GM13976 (cell line): ENCODE results near the gene UNC5C.

Experiments
- DNase-seq: peaks from one replicate; pipeline ENCODE4 v3.0.0; 2012; ENCODE audit warnings: low spot score
- CTCF ChIP-seq: IDR thresholded peaks from 2 replicates; pipeline ENCODE4 v1.5.1; 2012; ENCODE audit warnings: borderline replicate concordance, mild to moderate bottlenecking; ENCODE audit not compliant: insufficient read depth; ENCODE audit errors: extremely low read depth, missing control alignments, control extremely low read depth
- in situ Hi-C: fragments of 300-500 bp; cut with MboI; formaldehyde crosslinking; loops from one replicate; pipeline ENCODE4 v1.12.0; 2022; ENCODE audit warnings: low sequenced_read_pairs, mixed read lengths, inconsistent platforms; ENCODE audit not compliant: unreplicated experiment

The UNC5C gene

DNA sequence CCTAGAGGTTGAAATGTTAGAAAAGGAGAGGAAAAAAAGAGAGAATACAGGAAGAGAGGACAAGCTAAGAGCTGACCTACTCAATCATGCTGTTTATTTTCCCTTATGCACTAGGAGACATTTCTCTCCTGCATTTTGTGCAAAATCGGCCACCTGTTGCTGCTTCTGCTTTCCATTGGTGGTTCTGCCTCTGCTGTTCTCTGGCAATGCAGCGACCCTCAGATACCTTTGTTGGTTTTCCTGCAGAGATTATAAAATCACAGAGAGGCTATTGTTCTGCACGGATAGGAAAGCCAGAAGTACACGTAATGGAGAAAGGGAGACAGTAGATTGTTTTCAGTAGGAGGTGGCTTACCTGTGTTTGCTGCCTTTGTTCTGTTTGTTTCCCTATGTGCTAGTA lies 108.9 kb downstream of the UNC5C start:
- in situ Hi-C loops: no loop called here
- no peak for DNase-seq
- no peak for TF ChIP-seq CTCF

- in situ Hi-C loops: no loop called here
- no peak for DNase-seq
- no peak for TF ChIP-seq CTCF
Observed at GRCh38 chr4:95439071-95439470, 109.7 kb downstream of the UNC5C start.

GRCh38 chr4:95432466-95432865 lies 116.3 kb downstream of the UNC5C start:
- no peak for DNase-seq
- in situ Hi-C loops: no loop called here
- no peak for TF ChIP-seq CTCF

DNA sequence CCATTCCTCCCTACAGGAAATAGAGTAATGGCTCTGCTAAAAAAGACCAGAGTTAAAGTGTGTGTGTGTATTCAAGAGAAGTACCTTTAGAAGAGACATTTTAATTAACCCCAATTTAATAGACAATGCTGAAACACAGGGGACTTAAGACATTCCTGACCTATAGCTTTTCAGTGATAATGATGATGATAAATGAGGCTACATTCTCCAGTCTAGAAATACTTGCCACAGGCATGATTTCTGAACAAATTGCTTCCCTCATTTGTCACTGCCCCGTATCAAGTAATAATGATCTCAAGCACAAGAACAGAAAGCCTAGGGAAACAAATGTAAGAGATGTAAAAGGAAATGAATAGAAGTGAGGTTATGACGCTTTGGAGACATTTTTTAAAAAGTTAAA lies 117.1 kb downstream of the UNC5C start:
- DNase-seq: no peak
- in situ Hi-C loops: no loop called here
- no peak for TF ChIP-seq CTCF

DNA sequence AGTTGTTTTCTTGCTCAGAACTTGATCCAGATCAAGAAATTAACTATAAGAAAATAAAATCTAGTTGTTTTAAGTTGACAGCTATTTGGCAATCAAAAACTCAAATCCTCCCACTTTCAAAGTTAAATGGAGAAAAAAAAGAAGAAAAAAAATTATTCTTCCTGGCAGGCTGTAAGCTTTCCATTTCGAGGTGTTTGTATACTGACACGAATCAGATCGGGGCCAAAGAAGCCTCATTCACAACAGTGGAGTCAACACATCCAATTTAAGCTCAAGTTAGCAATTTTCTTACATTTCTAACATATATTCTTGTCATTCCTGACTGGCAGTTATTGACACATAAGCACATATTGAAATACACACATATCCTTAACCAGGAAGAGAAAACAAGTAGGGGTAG lies 119.4 kb downstream of the UNC5C start:
- no peak for TF ChIP-seq CTCF
- no peak for DNase-seq
- in situ Hi-C loops: no loop called here

GRCh38 chr4:95428291-95429070 lies 120.3 kb downstream of the UNC5C start:
- TF ChIP-seq CTCF: no peak
- no peak for DNase-seq
- in situ Hi-C loops: no loop called here
